ENCODE data around the gene KIF21B. TPM values are rescaled to one million over a fixed set of nuclear protein-coding genes. Genes with fewer than 3 reads are reported as not detected.

Gene KIF21B, protein sequence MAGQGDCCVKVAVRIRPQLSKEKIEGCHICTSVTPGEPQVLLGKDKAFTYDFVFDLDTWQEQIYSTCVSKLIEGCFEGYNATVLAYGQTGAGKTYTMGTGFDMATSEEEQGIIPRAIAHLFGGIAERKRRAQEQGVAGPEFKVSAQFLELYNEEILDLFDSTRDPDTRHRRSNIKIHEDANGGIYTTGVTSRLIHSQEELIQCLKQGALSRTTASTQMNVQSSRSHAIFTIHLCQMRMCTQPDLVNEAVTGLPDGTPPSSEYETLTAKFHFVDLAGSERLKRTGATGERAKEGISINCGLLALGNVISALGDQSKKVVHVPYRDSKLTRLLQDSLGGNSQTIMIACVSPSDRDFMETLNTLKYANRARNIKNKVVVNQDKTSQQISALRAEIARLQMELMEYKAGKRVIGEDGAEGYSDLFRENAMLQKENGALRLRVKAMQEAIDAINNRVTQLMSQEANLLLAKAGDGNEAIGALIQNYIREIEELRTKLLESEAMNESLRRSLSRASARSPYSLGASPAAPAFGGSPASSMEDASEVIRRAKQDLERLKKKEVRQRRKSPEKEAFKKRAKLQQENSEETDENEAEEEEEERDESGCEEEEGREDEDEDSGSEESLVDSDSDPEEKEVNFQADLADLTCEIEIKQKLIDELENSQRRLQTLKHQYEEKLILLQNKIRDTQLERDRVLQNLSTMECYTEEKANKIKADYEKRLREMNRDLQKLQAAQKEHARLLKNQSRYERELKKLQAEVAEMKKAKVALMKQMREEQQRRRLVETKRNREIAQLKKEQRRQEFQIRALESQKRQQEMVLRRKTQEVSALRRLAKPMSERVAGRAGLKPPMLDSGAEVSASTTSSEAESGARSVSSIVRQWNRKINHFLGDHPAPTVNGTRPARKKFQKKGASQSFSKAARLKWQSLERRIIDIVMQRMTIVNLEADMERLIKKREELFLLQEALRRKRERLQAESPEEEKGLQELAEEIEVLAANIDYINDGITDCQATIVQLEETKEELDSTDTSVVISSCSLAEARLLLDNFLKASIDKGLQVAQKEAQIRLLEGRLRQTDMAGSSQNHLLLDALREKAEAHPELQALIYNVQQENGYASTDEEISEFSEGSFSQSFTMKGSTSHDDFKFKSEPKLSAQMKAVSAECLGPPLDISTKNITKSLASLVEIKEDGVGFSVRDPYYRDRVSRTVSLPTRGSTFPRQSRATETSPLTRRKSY (N-terminal part only)
- 17.6 and 18.4 TPM in 2 replicates for total RNA-seq

DNA sequence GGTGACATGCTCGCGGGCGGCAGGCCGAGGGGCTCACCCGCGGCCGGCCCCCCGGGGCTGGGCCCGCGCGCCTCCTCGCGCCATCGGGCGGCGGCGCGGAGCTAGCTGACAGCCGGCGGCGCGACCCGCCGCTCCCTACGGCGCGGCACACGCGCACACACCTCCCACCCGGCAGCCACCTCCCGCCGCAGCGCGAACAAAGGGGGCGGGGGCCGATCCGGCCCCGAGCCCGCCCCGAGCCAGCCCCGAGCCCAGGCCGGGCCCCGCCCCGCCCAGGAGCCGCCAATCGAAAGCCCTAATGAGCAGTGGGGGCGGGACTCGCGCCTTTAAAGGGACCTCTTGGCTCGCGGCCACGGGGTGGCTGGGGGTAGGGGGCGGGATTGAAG is at the start of gene KIF21B:
TSS of gene KIF21B (minus strand) at position 198 of the 386 bp plus-strand sequence. CDS start 331 bp downstream, outside the sequence.
- no peak for DNase-seq (ENCODE audit: low read depth)
- Histone ChIP-seq H3K36me3 (ENCODE audit: control insufficient read depth, insufficient read depth, low read length) (no peaks in the 10 kb centered on the region), H3K27me3 (ENCODE audit: control insufficient read depth, insufficient read depth, low read length) (no peaks in the 10 kb centered on the region), H3K4me3 (ENCODE audit: low read depth, low read length) (peak within 1 kb of the TSS; percentile 52)
- TF ChIP-seq, protein P1, sequence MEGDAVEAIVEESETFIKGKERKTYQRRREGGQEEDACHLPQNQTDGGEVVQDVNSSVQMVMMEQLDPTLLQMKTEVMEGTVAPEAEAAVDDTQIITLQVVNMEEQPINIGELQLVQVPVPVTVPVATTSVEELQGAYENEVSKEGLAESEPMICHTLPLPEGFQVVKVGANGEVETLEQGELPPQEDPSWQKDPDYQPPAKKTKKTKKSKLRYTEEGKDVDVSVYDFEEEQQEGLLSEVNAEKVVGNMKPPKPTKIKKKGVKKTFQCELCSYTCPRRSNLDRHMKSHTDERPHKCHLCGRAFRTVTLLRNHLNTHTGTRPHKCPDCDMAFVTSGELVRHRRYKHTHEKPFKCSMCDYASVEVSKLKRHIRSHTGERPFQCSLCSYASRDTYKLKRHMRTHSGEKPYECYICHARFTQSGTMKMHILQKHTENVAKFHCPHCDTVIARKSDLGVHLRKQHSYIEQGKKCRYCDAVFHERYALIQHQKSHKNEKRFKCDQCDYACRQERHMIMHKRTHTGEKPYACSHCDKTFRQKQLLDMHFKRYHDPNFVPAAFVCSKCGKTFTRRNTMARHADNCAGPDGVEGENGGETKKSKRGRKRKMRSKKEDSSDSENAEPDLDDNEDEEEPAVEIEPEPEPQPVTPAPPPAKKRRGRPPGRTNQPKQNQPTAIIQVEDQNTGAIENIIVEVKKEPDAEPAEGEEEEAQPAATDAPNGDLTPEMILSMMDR (IDR thresholded peaks at IDR 0.05; ENCODE audit: insufficient read depth, low read length, poor library complexity, severe bottlenecking): no peak

- peaks cover 13% of the 10 kb centered on the region for H3K27me3 ChIP-seq (ENCODE audit: control insufficient read depth, insufficient read depth, low read length)
- H3K36me3 ChIP-seq (ENCODE audit: control insufficient read depth, insufficient read depth, low read length): no peaks in the 10 kb centered on the region
- DNase-seq (ENCODE audit: low read depth): no peak
- H3K4me3 ChIP-seq (ENCODE audit: low read depth, low read length): no peak overlapping the region
- TF ChIP-seq, protein P1 (IDR thresholded peaks at IDR 0.05; ENCODE audit: insufficient read depth, low read length, poor library complexity, severe bottlenecking): no peak
These were observed 49.4 kb upstream of the KIF21B start for GRCh38 chr1:201072922-201073321.

- TF ChIP-seq, protein P1 (IDR thresholded peaks at IDR 0.05; ENCODE audit: insufficient read depth, low read length, poor library complexity, severe bottlenecking): no peak
- no peak for DNase-seq (ENCODE audit: low read depth)
- Histone ChIP-seq H3K4me3 (ENCODE audit: low read depth, low read length) (no peak overlapping the region), H3K27me3 (ENCODE audit: control insufficient read depth, insufficient read depth, low read length) (peaks cover 10% of the 10 kb centered on the region), H3K36me3 (ENCODE audit: control insufficient read depth, insufficient read depth, low read length) (no peaks in the 10 kb centered on the region)
These were observed 48.6 kb upstream of the KIF21B start for GRCh38 chr1:201072149-201072548.

DNA sequence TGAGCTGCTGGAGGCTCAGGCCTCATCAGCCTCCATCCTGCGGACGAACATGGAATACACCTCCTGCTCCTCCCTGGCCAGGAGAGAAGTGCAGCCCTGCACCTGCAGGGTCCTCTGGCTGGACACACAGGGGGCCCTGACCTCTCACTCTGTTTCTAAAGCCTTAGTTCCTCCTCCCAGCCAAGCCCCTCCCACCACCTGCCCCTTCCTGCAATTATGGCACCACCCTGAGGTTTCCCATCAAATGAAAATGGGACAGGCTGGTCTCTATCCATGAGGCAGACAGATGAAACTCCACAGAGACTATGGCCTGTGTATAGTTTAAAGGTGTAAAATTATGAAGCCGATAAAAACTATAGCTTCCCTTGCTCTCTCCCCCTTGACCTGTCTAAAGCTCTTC is 46.1 kb upstream of the KIF21B start:
- no peaks in the 10 kb centered on the region for H3K36me3 ChIP-seq (ENCODE audit: control insufficient read depth, insufficient read depth, low read length)
- no peak for DNase-seq (ENCODE audit: low read depth)
- H3K4me3 ChIP-seq (ENCODE audit: low read depth, low read length): no peak overlapping the region
- TF ChIP-seq, protein P1 (IDR thresholded peaks at IDR 0.05; ENCODE audit: insufficient read depth, low read length, poor library complexity, severe bottlenecking): no peak
- H3K27me3 ChIP-seq (ENCODE audit: control insufficient read depth, insufficient read depth, low read length): peaks cover 13% of the 10 kb centered on the region

DNA sequence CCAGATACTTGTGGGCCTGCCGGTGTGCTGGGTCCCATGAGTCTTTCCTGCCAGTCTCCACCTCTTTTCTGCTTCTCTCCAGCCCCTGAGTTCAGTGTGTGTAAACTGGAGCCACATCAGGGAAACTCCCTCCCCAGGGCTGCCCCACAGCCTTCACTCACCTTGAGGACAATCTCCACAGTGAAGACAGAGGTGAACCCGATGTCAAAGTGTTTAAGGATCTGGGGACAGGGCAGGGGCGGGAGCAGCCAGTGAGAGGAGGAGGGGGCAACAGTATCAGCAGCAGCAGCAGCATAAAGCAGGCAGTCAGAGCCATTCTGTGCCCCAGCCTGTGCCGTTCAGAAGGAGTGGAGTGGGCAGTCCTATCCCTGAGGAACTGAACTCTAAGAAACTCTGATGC is 45.5 kb upstream of the KIF21B start:
- TF ChIP-seq, protein P1 (IDR thresholded peaks at IDR 0.05; ENCODE audit: insufficient read depth, low read length, poor library complexity, severe bottlenecking): no peak

More for the DNA sequence above, 45.5 kb upstream of the KIF21B start:
- H3K36me3 ChIP-seq (ENCODE audit: control insufficient read depth, insufficient read depth, low read length): no peaks in the 10 kb centered on the region
- H3K27me3 ChIP-seq (ENCODE audit: control insufficient read depth, insufficient read depth, low read length): peaks cover 15% of the 10 kb centered on the region
- DNase-seq (ENCODE audit: low read depth): no peak
- H3K4me3 ChIP-seq (ENCODE audit: low read depth, low read length): no peak overlapping the region

Measured in kidney epithelial cell (primary cell).